Astrocyte (in vitro differentiated cells and primary cell): Measurements from ENCODE around the gene IMMP2L.

ENCODE experiments used
- EZH2 ChIP-seq: IDR thresholded peaks from 2 replicates; pipeline ENCODE4 v1.6.1; 2012; ENCODE audit warnings: mild to moderate bottlenecking, low read length, inconsistent platforms; ENCODE audit not compliant: insufficient read depth
- TF ChIP-seq, protein P1 (sequence below): IDR thresholded peaks from 2 replicates; pipeline ENCODE4 v1.5.1; 2011; ENCODE audit warnings: low read depth, mild to moderate bottlenecking, inconsistent platforms, low read length, moderate library complexity; ENCODE audit not compliant: insufficient read depth

DNA sequence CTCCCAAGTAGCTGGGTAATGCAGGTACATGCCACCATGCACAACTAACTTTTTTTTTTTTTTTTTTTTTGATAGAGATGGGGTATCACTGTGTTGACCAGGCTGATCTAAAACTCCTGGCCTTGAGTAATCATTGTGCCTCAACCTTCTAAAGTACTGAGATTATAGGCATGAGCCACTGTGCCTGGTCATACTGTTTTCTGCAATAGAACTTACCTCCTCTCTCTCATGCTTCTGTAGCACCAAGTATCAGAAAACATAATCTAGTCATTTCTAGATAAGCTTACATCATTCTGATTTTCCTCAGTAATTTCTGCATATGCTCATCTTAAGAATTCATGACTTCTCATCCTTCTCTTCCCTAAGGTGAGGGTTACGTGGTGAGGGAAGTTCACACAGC lies 210.0 kb downstream of the IMMP2L start:
- TF ChIP-seq, protein P1, sequence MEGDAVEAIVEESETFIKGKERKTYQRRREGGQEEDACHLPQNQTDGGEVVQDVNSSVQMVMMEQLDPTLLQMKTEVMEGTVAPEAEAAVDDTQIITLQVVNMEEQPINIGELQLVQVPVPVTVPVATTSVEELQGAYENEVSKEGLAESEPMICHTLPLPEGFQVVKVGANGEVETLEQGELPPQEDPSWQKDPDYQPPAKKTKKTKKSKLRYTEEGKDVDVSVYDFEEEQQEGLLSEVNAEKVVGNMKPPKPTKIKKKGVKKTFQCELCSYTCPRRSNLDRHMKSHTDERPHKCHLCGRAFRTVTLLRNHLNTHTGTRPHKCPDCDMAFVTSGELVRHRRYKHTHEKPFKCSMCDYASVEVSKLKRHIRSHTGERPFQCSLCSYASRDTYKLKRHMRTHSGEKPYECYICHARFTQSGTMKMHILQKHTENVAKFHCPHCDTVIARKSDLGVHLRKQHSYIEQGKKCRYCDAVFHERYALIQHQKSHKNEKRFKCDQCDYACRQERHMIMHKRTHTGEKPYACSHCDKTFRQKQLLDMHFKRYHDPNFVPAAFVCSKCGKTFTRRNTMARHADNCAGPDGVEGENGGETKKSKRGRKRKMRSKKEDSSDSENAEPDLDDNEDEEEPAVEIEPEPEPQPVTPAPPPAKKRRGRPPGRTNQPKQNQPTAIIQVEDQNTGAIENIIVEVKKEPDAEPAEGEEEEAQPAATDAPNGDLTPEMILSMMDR: no peak
- TF ChIP-seq EZH2: no peak
